Measurements from ENCODE around the gene NOM1. TPM values are rescaled to one million over a fixed set of nuclear protein-coding genes. Genes with fewer than 3 reads are reported as not detected.
A peak's percentile ranks its signal among the peaks of the same experiment; 100 is the strongest.

NOM1 gene
- total RNA-seq, 1 experiment from 2014 or later, result 31.7 TPM

GRCh38 chr7:157017149-157017548, 67.6 kb downstream of the NOM1 start:
- no peak overlapping the region for H2BK120ac ChIP-seq (ENCODE audit: low read depth, low read length, poor library complexity, severe bottlenecking)
- no peak overlapping the region for H3K9ac ChIP-seq (ENCODE audit: extremely low read depth, insufficient read length, low read length)
- H4K91ac ChIP-seq (ENCODE audit: insufficient read length, low read depth, low read length), result no peak overlapping the region
- TF ChIP-seq CTCF (conservative IDR thresholded peaks at IDR 0.05), result no peak
- H3K23ac ChIP-seq (ENCODE audit: insufficient read length, low read depth, low read length), result no peak overlapping the region
- no peaks in the 10 kb centered on the region for H3K79me2 ChIP-seq (ENCODE audit: insufficient read depth, low read length)
- H2AFZ ChIP-seq (ENCODE audit: low read length), result no peak overlapping the region
- no peak overlapping the region for H4K8ac ChIP-seq (replicated peaks; ENCODE audit: insufficient read length, low read depth, low read length)
- peak overlapping the region in 1 of 2 experiments; percentile 62; a peak in 2 of 5 replicates for H3K4me3 Mint-ChIP-seq
- H3K56ac ChIP-seq (ENCODE audit: insufficient read length, low read depth, low read length), result no peak overlapping the region
- no peak overlapping the region for H2BK5ac ChIP-seq (ENCODE audit: insufficient read length, low read length)
- H3K14ac ChIP-seq (ENCODE audit: insufficient read depth, low read length), result no peak overlapping the region; the same call in 1 of the 2 replicates
- H3K79me1 ChIP-seq (ENCODE audit: insufficient read depth, low read depth, low read length, poor library complexity, severe bottlenecking), result no peaks in the 10 kb centered on the region
- H3K4me1 Mint-ChIP-seq, result peaks cover 28 to 41% of the 10 kb centered on the region in 2 experiments
- no peak overlapping the region for H3K18ac ChIP-seq (ENCODE audit: insufficient read length, low read depth, low read length)
- H3K23me2 ChIP-seq (ENCODE audit: insufficient read length, low read depth, low read length, poor library complexity, severe bottlenecking), result no peaks in the 10 kb centered on the region
- H3K4me1 ChIP-seq (ENCODE audit: insufficient read depth, low read length), result peaks cover 7% of the 10 kb centered on the region; the same call in 1 of the 2 replicates
- no peaks in the 10 kb centered on the region for H3K36me3 Mint-ChIP-seq (ENCODE audit: insufficient read depth in 1 of 3, low read depth in 3 of 3)
- no peak overlapping the region for H3K4ac ChIP-seq (ENCODE audit: low read depth, low read length)
- no CpG with 5 or more reads among the region's 11 CpGs for WGBS (ENCODE audit: extremely low coverage, insufficient read length, low lambda C conversion rate)
- H2BK15ac ChIP-seq (ENCODE audit: low read depth, low read length), result no peak overlapping the region
- no peaks in the 10 kb centered on the region for H4K20me1 ChIP-seq (ENCODE audit: control insufficient read depth, insufficient read depth, insufficient read length)
- peaks cover 2 to 4% of the 10 kb centered on the region in 2 experiments; a peak in 3 of 5 replicates for H3K9me3 Mint-ChIP-seq
- peaks cover 99% of the 10 kb centered on the region for H3K27me3 Mint-ChIP-seq (ENCODE audit: low read depth)
- no peaks in the 10 kb centered on the region for H3K9me3 ChIP-seq (ENCODE audit: control insufficient read depth, low read depth, low read length)
- no peak overlapping the region for H2AK5ac ChIP-seq (ENCODE audit: insufficient read length, low read length)
- H3K27me3 ChIP-seq (ENCODE audit: insufficient read depth, low read length), result peaks cover 94% of the 10 kb centered on the region
- peak; percentile 46 for DNase-seq
- H3K4me2 ChIP-seq (ENCODE audit: insufficient read depth, insufficient read length, low read length), result peak overlapping the region; percentile 7
- H2BK12ac ChIP-seq (ENCODE audit: insufficient read length, low read depth, low read length), result no peak overlapping the region
- H3K27ac ChIP-seq (ENCODE audit: insufficient read length, low read depth, low read length), result no peak overlapping the region
- H4K5ac ChIP-seq (ENCODE audit: insufficient read length, low read depth, low read length), result no peak overlapping the region
- no peak overlapping the region for H3T11ph ChIP-seq (ENCODE audit: low read length)
- no peak overlapping the region for H2BK20ac ChIP-seq (ENCODE audit: low read depth, low read length, poor library complexity, severe bottlenecking)
- peak overlapping the region in 1 of 3 experiments; percentile 70; a peak in 1 of 7 replicates for H3K27ac Mint-ChIP-seq

All from H9 (cell line).